Measurements from ENCODE around the gene DMRT1.
A peak's percentile ranks its signal among the peaks of the same experiment; 100 is the strongest.

Gene DMRT1

DNA sequence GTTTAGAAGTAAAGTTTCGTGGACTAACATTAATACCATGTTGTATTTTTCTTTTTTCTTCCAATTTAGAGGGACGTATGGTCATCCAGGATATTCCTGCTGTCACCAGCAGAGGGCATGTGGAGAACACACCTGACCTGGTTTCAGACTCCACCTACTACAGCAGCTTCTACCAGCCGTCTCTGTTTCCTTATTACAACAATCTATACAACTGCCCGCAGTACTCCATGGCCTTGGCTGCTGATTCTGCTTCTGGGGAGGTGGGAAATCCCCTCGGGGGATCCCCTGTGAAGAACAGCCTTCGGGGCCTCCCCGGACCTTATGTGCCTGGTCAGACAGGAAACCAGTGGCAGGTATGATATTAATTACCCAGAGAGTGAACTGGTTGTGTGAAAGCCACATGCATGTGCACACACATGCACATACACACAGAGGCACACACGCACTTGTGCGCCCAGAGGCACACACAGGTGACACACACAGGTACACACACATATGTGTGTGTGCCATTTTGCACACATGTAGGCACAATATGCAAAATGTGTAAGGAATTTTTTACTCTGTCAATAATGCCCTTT is 52.4 kb downstream of the DMRT1 start:
- H3K27ac ChIP-seq: no peak overlapping the region
- ChIA-PET CTCF (interaction anchor here (0.6 to 1.6 kb wide), 7 partner anchors 9 to 889 kb away, joined by 3 to 15 read pairs (median 4); no protein-coding TSS in a partner anchor), POLR2A (ENCODE audit: low non-redundant PET) (no interaction called here)
- TF ChIP-seq, protein P1, sequence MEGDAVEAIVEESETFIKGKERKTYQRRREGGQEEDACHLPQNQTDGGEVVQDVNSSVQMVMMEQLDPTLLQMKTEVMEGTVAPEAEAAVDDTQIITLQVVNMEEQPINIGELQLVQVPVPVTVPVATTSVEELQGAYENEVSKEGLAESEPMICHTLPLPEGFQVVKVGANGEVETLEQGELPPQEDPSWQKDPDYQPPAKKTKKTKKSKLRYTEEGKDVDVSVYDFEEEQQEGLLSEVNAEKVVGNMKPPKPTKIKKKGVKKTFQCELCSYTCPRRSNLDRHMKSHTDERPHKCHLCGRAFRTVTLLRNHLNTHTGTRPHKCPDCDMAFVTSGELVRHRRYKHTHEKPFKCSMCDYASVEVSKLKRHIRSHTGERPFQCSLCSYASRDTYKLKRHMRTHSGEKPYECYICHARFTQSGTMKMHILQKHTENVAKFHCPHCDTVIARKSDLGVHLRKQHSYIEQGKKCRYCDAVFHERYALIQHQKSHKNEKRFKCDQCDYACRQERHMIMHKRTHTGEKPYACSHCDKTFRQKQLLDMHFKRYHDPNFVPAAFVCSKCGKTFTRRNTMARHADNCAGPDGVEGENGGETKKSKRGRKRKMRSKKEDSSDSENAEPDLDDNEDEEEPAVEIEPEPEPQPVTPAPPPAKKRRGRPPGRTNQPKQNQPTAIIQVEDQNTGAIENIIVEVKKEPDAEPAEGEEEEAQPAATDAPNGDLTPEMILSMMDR (conservative IDR thresholded peaks at IDR 0.05; ENCODE audit: low read depth): peak; percentile 84
- DNase-seq (ENCODE audit: low spot score): peak; percentile 62

DNA sequence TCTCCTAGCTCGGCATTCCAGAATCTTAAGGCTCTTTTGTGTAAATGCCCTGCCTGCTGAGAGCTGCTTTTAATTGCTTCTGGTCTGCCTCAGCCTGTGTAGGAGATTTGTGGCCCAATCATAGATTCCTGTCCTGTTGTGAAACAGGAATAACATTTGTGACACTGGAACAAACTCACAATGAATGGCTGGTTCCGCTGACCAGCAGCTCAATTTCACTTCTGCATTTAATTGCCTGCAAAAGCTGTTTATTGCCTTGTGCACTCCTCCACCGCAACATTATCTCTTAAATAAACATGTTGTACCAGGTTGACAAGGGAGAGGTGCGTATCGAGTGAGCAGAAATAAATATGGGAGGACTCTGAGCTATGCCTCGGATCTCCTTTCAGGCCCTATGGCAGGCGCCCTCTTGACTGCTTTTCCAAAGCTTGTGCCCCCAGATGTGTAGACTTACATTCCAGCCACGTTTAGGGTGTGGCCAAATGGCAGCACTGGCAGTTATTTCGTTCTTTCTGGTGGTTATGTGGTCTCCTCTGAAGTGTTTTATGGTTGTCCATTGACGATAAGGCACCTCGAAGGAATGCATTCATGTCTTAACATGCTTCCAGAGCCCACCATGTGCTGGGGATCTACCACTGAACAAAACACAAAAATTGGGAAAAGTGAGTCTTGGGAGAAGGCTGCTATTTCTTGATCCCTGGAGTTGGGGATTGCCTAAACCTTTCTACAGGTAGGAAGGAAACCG is 58.1 kb downstream of the DMRT1 start:
- H3K27ac ChIP-seq: no peak overlapping the region
- no peak for DNase-seq (ENCODE audit: low spot score)
- POLR2A ChIA-PET (ENCODE audit: low non-redundant PET): no interaction called here
- CTCF ChIA-PET: interaction anchor here (0.6 to 1.0 kb wide), 2 partner anchors 8 to 106 kb away, joined by 3 read pairs; no protein-coding TSS in a partner anchor
- TF ChIP-seq, protein P1 (conservative IDR thresholded peaks at IDR 0.05; ENCODE audit: low read depth): no peak

DNA sequence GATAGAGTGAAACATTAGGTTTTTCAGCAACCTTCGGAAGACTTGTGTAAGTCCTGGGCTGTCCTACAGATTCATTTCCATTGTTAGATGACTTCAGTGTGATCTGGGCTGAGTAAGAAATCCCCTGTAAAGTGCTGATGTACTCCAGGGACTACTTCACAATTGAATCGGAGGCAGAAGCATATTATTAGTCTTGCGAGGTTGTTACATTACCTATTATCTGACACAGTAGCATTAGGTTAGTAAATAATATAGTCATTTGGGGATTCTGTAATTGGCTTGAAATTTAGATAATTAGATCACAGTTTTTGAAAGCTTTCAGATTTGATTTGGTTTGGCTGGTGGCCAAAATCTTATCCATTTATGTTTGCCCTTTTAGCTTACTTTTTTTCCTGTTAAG is 62.4 kb downstream of the DMRT1 start:
- CTCF ChIA-PET: no interaction called here
- TF ChIP-seq, protein P1 (conservative IDR thresholded peaks at IDR 0.05; ENCODE audit: low read depth): no peak
- no peak overlapping the region for H3K27ac ChIP-seq
- no peak for DNase-seq (ENCODE audit: low spot score)
- POLR2A ChIA-PET (ENCODE audit: low non-redundant PET): no interaction called here

DNA sequence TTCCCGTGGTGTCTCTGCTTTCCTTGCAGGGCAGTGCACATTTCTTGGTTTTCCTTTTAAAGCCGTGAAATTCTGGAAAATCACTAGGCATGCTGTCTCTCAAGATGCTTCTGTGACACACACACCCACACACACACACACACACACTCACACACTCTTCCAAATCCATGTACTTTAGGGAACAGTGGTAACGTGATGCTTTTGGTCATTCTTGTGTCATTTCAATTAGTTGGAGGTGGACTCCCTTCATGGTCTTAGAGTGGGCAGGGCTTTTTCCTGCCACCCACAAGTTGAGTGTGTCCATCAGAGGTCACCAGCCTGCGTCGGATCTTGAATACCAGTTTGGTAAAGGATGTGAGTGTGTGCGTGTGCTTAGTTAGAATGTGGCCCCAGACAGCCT is 64.4 kb downstream of the DMRT1 start:
- CTCF ChIA-PET: no interaction called here
- TF ChIP-seq, protein P1 (conservative IDR thresholded peaks at IDR 0.05; ENCODE audit: low read depth): no peak
- DNase-seq (ENCODE audit: low spot score): no peak
- no peak overlapping the region for H3K27ac ChIP-seq
- POLR2A ChIA-PET (ENCODE audit: low non-redundant PET): no interaction called here

DNA sequence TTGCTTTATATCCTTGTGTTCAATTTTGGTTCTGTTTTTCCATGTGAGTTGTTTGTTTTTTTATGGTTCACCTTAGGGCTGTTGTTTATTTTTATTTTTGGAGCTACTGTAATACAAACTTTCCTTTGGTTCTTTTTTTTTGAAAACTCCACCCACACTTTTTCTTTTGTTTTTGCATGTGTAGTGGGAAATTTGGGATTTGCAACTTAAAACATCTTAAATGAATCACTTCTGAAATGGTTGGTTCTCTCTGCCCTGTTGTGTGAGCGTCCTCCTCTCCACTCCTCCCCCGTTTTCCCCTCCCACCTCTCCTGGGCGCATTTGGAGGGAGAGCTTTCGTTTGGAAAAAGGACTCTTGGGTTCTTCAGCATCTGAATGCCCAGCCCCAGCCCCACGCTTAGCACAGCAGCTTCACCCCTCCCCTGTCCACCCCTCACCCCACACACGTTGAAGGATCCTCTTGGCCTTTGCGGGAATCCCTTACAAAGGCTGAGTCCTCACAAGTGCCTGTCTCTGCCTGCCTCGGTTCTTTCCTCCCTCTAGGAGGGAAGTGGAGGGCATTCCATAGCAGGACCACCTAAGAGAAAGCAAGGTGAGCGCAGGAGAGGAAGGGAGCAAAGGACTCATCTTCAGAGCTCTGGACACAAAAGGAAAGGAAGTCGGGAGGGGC is 67.2 kb downstream of the DMRT1 start:
- no peak for DNase-seq (ENCODE audit: low spot score)
- ChIA-PET POLR2A (ENCODE audit: low non-redundant PET) (no interaction called here), CTCF (interaction anchor here (0.7 to 1.3 kb wide), 2 partner anchors 9 to 97 kb away, joined by 3 read pairs; no protein-coding TSS in a partner anchor)
- no peak overlapping the region for H3K27ac ChIP-seq
- TF ChIP-seq, protein P1 (conservative IDR thresholded peaks at IDR 0.05; ENCODE audit: low read depth): no peak

DNA sequence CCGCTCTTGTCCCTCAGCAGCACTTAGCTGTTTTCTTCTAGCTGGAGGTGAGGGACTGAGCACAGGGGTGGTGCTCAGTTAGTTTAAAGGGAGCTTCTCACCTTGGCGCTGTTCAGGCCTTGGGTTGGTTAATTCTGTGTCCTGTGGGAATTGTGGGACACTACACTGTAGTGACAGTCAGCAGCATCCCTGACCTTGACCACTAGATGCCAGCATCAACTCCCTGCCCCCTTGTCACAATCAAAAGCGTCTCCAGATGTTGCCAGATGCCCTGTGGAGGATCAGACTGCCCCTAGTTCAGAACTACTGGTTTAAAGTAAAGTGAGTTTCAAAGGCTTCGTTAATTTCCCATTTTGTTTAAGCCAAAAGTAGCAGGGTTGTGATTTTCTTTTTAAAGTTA is 69.5 kb downstream of the DMRT1 start:
- TF ChIP-seq, protein P1 (conservative IDR thresholded peaks at IDR 0.05; ENCODE audit: low read depth): no peak
- CTCF ChIA-PET: interaction anchor here (0.7 kb wide), 1 partner anchor 246 kb away, joined by 3 read pairs; no protein-coding TSS in a partner anchor
- no peak overlapping the region for H3K27ac ChIP-seq
- no peak for DNase-seq (ENCODE audit: low spot score)
- POLR2A ChIA-PET (ENCODE audit: low non-redundant PET): no interaction called here
